Measurements from ENCODE around the gene STX1B.

The STX1B gene

DNA sequence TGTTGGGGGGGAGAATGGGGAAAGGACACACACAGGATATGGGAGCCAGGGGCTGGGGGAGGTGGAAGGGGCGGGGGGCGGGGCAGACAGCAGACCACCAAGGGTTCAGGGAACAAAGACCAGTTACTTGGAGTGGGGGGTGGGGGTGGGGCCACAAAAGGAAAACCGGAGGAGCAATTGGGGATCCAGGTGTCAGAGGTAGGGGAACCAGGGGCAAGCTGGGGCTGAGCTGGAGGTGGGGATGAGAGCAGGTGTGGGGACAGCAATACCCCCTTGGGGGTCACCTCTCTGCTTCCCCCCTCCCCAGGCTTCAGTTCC lies 62.9 kb downstream of the STX1B start:
- Histone ChIP-seq H3K4me2 (ENCODE audit: low read depth, low read length, poor library complexity, severe bottlenecking) (no peak overlapping the region), H3K9me2 (replicated peaks; ENCODE audit: low read depth, low read length) (no peaks in the 10 kb centered on the region), H3K9me3 (ENCODE audit: insufficient read depth, low read depth, low read length) (no peaks in the 10 kb centered on the region), H3K4me1 (ENCODE audit: insufficient read depth, low read length, poor library complexity, severe bottlenecking) (peaks cover 21% of the 10 kb centered on the region), H3K9ac (ENCODE audit: low read depth, low read length, poor library complexity, severe bottlenecking) (no peak overlapping the region), H3K27me3 (ENCODE audit: insufficient read depth, low read length, poor library complexity, severe bottlenecking) (peaks cover 7% of the 10 kb centered on the region), H3F3A (ENCODE audit: low read depth) (no peaks in the 10 kb centered on the region), H3K79me2 (ENCODE audit: insufficient read depth, low read length) (peaks cover 20% of the 10 kb centered on the region), H4K20me1 (ENCODE audit: insufficient read depth, low read length, poor library complexity, severe bottlenecking) (peaks cover 3% of the 10 kb centered on the region), H2AFZ (ENCODE audit: low read length) (no peak overlapping the region), H3K4me3 (ENCODE audit: low read length, poor library complexity, severe bottlenecking) (no peak overlapping the region), H3K36me3 (ENCODE audit: insufficient read depth, low read length) (peaks cover 22% of the 10 kb centered on the region)
- no peak for TF ChIP-seq EZH2phosphoT487 (IDR thresholded peaks at IDR 0.05; ENCODE audit: borderline replicate concordance)
- TF ChIP-seq, protein P1, sequence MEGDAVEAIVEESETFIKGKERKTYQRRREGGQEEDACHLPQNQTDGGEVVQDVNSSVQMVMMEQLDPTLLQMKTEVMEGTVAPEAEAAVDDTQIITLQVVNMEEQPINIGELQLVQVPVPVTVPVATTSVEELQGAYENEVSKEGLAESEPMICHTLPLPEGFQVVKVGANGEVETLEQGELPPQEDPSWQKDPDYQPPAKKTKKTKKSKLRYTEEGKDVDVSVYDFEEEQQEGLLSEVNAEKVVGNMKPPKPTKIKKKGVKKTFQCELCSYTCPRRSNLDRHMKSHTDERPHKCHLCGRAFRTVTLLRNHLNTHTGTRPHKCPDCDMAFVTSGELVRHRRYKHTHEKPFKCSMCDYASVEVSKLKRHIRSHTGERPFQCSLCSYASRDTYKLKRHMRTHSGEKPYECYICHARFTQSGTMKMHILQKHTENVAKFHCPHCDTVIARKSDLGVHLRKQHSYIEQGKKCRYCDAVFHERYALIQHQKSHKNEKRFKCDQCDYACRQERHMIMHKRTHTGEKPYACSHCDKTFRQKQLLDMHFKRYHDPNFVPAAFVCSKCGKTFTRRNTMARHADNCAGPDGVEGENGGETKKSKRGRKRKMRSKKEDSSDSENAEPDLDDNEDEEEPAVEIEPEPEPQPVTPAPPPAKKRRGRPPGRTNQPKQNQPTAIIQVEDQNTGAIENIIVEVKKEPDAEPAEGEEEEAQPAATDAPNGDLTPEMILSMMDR (conservative IDR thresholded peaks at IDR 0.05; ENCODE audit: low read length): no peak

DNA sequence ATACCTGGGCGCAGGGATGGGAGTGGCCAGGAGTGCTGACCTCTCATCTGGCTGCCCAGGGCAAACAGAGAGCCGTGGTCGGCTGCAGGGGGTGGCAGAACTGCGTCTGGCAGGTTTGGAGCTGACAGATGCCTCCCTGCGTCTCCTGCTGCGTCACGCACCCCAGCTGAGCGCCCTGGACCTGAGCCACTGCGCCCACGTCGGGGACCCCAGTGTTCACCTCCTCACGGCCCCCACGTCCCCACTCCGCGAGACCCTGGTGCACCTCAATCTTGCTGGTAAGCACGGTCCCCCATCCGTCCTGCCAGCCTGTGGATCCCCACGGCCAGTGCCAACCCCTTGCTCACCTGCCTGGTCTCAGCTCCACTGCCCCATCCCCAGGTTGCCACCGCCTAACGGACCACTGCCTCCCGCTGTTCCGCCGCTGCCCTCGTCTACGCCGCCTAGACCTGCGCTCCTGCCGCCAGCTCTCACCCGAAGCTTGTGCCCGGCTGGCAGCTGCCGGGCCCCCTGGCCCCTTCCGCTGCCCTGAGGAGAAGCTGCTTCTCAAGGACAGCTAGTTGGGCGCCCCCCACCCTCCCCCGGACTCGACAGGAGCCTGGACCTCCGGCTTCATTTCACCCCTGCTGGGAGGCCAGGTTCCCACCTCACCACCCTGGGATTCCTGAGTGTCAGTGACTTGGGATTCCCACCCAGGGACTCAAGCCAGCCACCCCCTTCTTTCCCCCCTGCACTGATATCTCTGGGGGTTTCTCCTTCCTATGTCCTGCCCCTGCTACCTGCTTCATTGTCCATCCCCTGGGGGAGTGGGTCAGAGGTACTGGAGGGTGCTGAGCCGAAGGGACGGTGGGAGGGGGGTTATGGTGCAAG lies 63.5 kb downstream of the STX1B start:
- Histone ChIP-seq H4K20me1 (ENCODE audit: insufficient read depth, low read length, poor library complexity, severe bottlenecking) (peaks cover 3% of the 10 kb centered on the region), H3K4me3 (ENCODE audit: low read length, poor library complexity, severe bottlenecking) (no peak overlapping the region), H3F3A (ENCODE audit: low read depth) (no peaks in the 10 kb centered on the region), H3K79me2 (ENCODE audit: insufficient read depth, low read length) (peaks cover 20% of the 10 kb centered on the region), H3K9me2 (replicated peaks; ENCODE audit: low read depth, low read length) (no peaks in the 10 kb centered on the region), H3K9ac (ENCODE audit: low read depth, low read length, poor library complexity, severe bottlenecking) (no peak overlapping the region), H2AFZ (ENCODE audit: low read length) (no peak overlapping the region), H3K4me2 (ENCODE audit: low read depth, low read length, poor library complexity, severe bottlenecking) (no peak overlapping the region), H3K4me1 (ENCODE audit: insufficient read depth, low read length, poor library complexity, severe bottlenecking) (peaks cover 25% of the 10 kb centered on the region), H3K9me3 (ENCODE audit: insufficient read depth, low read depth, low read length) (no peaks in the 10 kb centered on the region), H3K36me3 (ENCODE audit: insufficient read depth, low read length) (peaks cover 25% of the 10 kb centered on the region), H3K27me3 (ENCODE audit: insufficient read depth, low read length, poor library complexity, severe bottlenecking) (peaks cover 7% of the 10 kb centered on the region)
- TF ChIP-seq, protein P1 (conservative IDR thresholded peaks at IDR 0.05; ENCODE audit: low read length): no peak
- no peak for TF ChIP-seq EZH2phosphoT487 (IDR thresholded peaks at IDR 0.05; ENCODE audit: borderline replicate concordance)

- H3K4me2 ChIP-seq (ENCODE audit: low read depth, low read length, poor library complexity, severe bottlenecking): no peak overlapping the region
- no peaks in the 10 kb centered on the region; the same call in 1 of the 2 replicates for H3K79me2 ChIP-seq (ENCODE audit: insufficient read depth, low read length)
- H3K9ac ChIP-seq (ENCODE audit: low read depth, low read length, poor library complexity, severe bottlenecking): no peak overlapping the region
- H3K36me3 ChIP-seq (ENCODE audit: insufficient read depth, low read length): peaks cover 25% of the 10 kb centered on the region
- no peak overlapping the region for H2AFZ ChIP-seq (ENCODE audit: low read length)
- no peaks in the 10 kb centered on the region for H3F3A ChIP-seq (ENCODE audit: low read depth)
- H3K4me3 ChIP-seq (ENCODE audit: low read length, poor library complexity, severe bottlenecking): no peak overlapping the region
- H3K27me3 ChIP-seq (ENCODE audit: insufficient read depth, low read length, poor library complexity, severe bottlenecking): peaks cover 3% of the 10 kb centered on the region
- H3K4me1 ChIP-seq (ENCODE audit: insufficient read depth, low read length, poor library complexity, severe bottlenecking): peaks cover 17% of the 10 kb centered on the region
- no peaks in the 10 kb centered on the region for H4K20me1 ChIP-seq (ENCODE audit: insufficient read depth, low read length, poor library complexity, severe bottlenecking)
- no peaks in the 10 kb centered on the region for H3K9me2 ChIP-seq (replicated peaks; ENCODE audit: low read depth, low read length)
- TF ChIP-seq EZH2phosphoT487 (IDR thresholded peaks at IDR 0.05; ENCODE audit: borderline replicate concordance): no peak
- TF ChIP-seq, protein P1 (conservative IDR thresholded peaks at IDR 0.05; ENCODE audit: low read length): no peak
- no peaks in the 10 kb centered on the region for H3K9me3 ChIP-seq (ENCODE audit: insufficient read depth, low read depth, low read length)
Measured at GRCh38 chr16:30944352-30944751, 66.1 kb downstream of the STX1B start.
